HEK293 (cell line): ENCODE measurements around the gene MVB12B.

Experiments used
- CTCF ChIA-PET: fragments of 350-600 bp; formaldehyde crosslinking; extraction: SDS; loops from one replicate; lab custom pipeline; 2021; ENCODE audit warnings: antibody characterized with exemption; lab: Yijun Ruan, JAX
- POLR2A ChIA-PET: fragments of 300-600 bp; formaldehyde crosslinking; extraction: SDS; loops from one replicate; lab custom pipeline; 2020; ENCODE audit warnings: antibody characterized with exemption, inconsistent platforms; lab: Yijun Ruan, JAX
- H3K27ac ChIP-seq: fragments of 200-500 bp; sonication (Bioruptor generic); 2 replicates; pipeline ENCODE4 v1.5.1; 2014; ENCODE audit warnings: low read depth, low read length, control low read depth, inconsistent platforms; ENCODE audit errors: extremely low read depth
- H3K36me3 ChIP-seq, 2 experiments: fragments of 200-500 bp in 1 of 2; sonication (Bioruptor generic) in 1 of 2; 1 replicate in 1 of 2; 2 replicates in 1 of 2; pipeline ENCODE4 v1.5.1; 2014 to 2017; ENCODE audit warnings: inconsistent platforms in 2 of 2, low read length in 2 of 2; ENCODE audit not compliant: control insufficient read depth in 2 of 2, insufficient read depth in 1 of 2
- H3K4me1 ChIP-seq: fragments of 200-500 bp; sonication (Bioruptor generic); 2 replicates; pipeline ENCODE4 v1.5.1; 2014; ENCODE audit warnings: mild to moderate bottlenecking, low read length, inconsistent platforms; ENCODE audit not compliant: control insufficient read depth, insufficient read depth
- H3K4me3 ChIP-seq: 2 replicates; pipeline ENCODE4 v1.5.1; 2011; ENCODE audit warnings: low read depth, mild to moderate bottlenecking, control low read depth, low read length, moderate library complexity
- H3K9me3 ChIP-seq: fragments of 200-500 bp; sonication (Bioruptor generic); 2 replicates; pipeline ENCODE4 v1.5.1; 2014; ENCODE audit warnings: low read depth, low read length, inconsistent platforms; ENCODE audit not compliant: control insufficient read depth, insufficient read depth
- IKZF3 ChIP-seq: fragments of 450-650 bp; IDR thresholded peaks from 2 replicates; pipeline ENCODE4 v1.5.0; 2018; ENCODE audit warnings: missing biosample characterization, mild to moderate bottlenecking, missing genetic modification characterization, moderate library complexity
- KLF9 ChIP-seq: fragments of 450-650 bp; formaldehyde crosslinking; IDR thresholded peaks from 2 replicates; pipeline ENCODE4 v1.5.1; 2016; ENCODE audit warnings: missing biosample characterization, missing genetic modification characterization, low read depth
- MYNN ChIP-seq: fragments of 450-650 bp; formaldehyde crosslinking; IDR thresholded peaks from 2 replicates; pipeline ENCODE4 v1.5.1; 2016; ENCODE audit warnings: missing biosample characterization, missing genetic modification characterization, borderline replicate concordance
- SCRT1 ChIP-seq: fragments of 450-650 bp; formaldehyde crosslinking; IDR thresholded peaks from 2 replicates; pipeline ENCODE4 v1.5.1; 2016; ENCODE audit warnings: missing biosample characterization, missing genetic modification characterization, borderline replicate concordance
- ZFP37 ChIP-seq: fragments of 450-650 bp; formaldehyde crosslinking; IDR thresholded peaks from 2 replicates; pipeline ENCODE4 v1.5.1; 2016; ENCODE audit warnings: missing biosample characterization, missing genetic modification characterization
- ZNF146 ChIP-seq: fragments of 450-650 bp; formaldehyde crosslinking; IDR thresholded peaks from 2 replicates; pipeline ENCODE4 v1.5.1; 2016; ENCODE audit warnings: missing biosample characterization, missing genetic modification characterization
- ZNF221 ChIP-seq: fragments of 450-650 bp; formaldehyde crosslinking; IDR thresholded peaks from 2 replicates; pipeline ENCODE4 v1.5.1; 2017; ENCODE audit warnings: missing biosample characterization, missing genetic modification characterization, borderline replicate concordance
- ZNF324 ChIP-seq: fragments of 450-650 bp; formaldehyde crosslinking; IDR thresholded peaks from 2 replicates; pipeline ENCODE4 v1.5.1; 2016; ENCODE audit warnings: missing biosample characterization, missing genetic modification characterization
- ZNF354C ChIP-seq: fragments of 450-650 bp; formaldehyde crosslinking; IDR thresholded peaks from 2 replicates; pipeline ENCODE4 v1.5.1; 2016; ENCODE audit warnings: missing biosample characterization, missing genetic modification characterization, low read depth, borderline replicate concordance
- ZNF404 ChIP-seq: fragments of 450-650 bp; formaldehyde crosslinking; IDR thresholded peaks from 2 replicates; pipeline ENCODE4 v1.5.1; 2017; ENCODE audit warnings: missing biosample characterization, missing genetic modification characterization
- ZNF433 ChIP-seq: fragments of 450-650 bp; formaldehyde crosslinking; IDR thresholded peaks from 2 replicates; pipeline ENCODE4 v1.5.1; 2016; ENCODE audit warnings: missing biosample characterization, missing genetic modification characterization, low read depth
- ZNF610 ChIP-seq: fragments of 450-650 bp; formaldehyde crosslinking; IDR thresholded peaks from 2 replicates; pipeline ENCODE4 v1.5.1; 2016; ENCODE audit warnings: missing biosample characterization, missing genetic modification characterization, borderline replicate concordance
- ZNF654 ChIP-seq: fragments of 450-650 bp; formaldehyde crosslinking; IDR thresholded peaks from 2 replicates; pipeline ENCODE4 v1.5.1; 2016; ENCODE audit warnings: low read depth, missing biosample characterization, missing genetic modification characterization
- ZNF747 ChIP-seq: fragments of 450-650 bp; formaldehyde crosslinking; IDR thresholded peaks from 2 replicates; pipeline ENCODE4 v1.5.1; 2016; ENCODE audit warnings: missing biosample characterization, missing genetic modification characterization
- ZNF768 ChIP-seq: fragments of 450-650 bp; formaldehyde crosslinking; IDR thresholded peaks from 2 replicates; pipeline ENCODE4 v1.5.1; 2018; ENCODE audit warnings: missing biosample characterization, mild to moderate bottlenecking, missing genetic modification characterization
- TF ChIP-seq, protein P1 (sequence below): fragments of 450-650 bp; formaldehyde crosslinking; IDR thresholded peaks from 2 replicates; pipeline ENCODE4 v1.5.1; 2016; ENCODE audit warnings: missing biosample characterization, missing genetic modification characterization, low read depth
- TF ChIP-seq, protein P2 (sequence below): fragments of 450-650 bp; formaldehyde crosslinking; IDR thresholded peaks from 2 replicates; pipeline ENCODE4; 2016; ENCODE audit warnings: missing biosample characterization, missing genetic modification characterization
- TF ChIP-seq, protein P3 (sequence below): fragments of 450-650 bp; formaldehyde crosslinking; IDR thresholded peaks from 2 replicates; pipeline ENCODE4 v1.5.1; 2016; ENCODE audit warnings: missing biosample characterization, missing genetic modification characterization
- TF ChIP-seq, protein P4 (sequence below): fragments of 450-650 bp; formaldehyde crosslinking; IDR thresholded peaks from 2 replicates; pipeline ENCODE4 v1.5.1; 2017; ENCODE audit warnings: missing biosample characterization, mild to moderate bottlenecking, missing genetic modification characterization, moderate library complexity
- TF ChIP-seq, protein P5 (sequence below): fragments of 450-650 bp; formaldehyde crosslinking; IDR thresholded peaks from 2 replicates; pipeline ENCODE4 v1.5.1; 2016; ENCODE audit warnings: missing biosample characterization, missing genetic modification characterization, low read depth
- TF ChIP-seq, protein P6 (sequence below): fragments of 450-650 bp; formaldehyde crosslinking; IDR thresholded peaks from 2 replicates; pipeline ENCODE4 v1.5.1; 2016; ENCODE audit warnings: missing biosample characterization, missing genetic modification characterization

Gene MVB12B

DNA sequence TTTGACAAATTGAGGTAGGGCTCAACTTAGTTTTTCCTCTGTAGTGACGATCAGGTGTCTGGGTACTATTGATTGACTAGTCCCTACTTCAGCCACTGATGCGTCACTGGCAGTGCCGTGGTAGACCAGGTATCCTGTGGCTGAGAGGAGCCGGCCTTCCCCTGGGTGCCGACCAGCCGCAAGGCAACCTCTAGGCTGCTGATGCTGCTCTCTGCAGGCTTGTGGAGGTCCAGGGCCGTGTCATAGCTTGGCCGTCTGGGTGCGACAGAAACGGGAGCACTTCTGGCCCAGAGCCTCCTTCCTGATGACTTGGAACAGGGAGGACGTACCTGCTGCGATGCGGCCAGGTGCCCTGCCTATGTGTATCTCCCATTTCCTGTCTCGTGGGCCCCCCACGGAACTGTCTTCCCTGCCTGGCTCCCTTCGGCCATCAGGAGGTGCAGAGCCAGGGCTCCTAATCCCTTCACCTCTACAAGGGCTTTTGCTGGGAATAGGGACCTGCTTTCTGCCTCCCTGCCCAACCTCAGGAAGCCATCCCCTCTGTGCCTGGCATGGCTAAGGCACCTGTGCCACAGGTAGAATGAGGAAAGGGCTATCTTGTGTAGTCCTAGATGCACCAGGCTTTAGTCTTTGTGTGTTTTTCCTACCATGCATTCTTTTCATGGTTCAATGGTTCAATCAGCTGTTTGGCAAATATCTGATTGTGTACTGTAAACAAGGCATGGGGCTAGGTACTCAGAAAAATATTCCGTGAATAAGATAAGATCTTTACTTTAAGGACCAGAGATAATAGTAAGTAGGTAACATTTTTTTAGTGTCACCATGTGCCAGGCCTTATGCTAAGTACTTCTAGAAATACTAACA, 44.6 kb downstream of the MVB12B start (continued):
- TF ChIP-seq SCRT1: no peak
- TF ChIP-seq, protein P1, sequence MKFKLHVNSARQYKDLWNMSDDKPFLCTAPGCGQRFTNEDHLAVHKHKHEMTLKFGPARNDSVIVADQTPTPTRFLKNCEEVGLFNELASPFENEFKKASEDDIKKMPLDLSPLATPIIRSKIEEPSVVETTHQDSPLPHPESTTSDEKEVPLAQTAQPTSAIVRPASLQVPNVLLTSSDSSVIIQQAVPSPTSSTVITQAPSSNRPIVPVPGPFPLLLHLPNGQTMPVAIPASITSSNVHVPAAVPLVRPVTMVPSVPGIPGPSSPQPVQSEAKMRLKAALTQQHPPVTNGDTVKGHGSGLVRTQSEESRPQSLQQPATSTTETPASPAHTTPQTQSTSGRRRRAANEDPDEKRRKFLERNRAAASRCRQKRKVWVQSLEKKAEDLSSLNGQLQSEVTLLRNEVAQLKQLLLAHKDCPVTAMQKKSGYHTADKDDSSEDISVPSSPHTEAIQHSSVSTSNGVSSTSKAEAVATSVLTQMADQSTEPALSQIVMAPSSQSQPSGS (tag by site-specific recombination): no peak
- no peak for TF ChIP-seq ZNF654 (tag by site-specific recombination)
- TF ChIP-seq, protein P2, sequence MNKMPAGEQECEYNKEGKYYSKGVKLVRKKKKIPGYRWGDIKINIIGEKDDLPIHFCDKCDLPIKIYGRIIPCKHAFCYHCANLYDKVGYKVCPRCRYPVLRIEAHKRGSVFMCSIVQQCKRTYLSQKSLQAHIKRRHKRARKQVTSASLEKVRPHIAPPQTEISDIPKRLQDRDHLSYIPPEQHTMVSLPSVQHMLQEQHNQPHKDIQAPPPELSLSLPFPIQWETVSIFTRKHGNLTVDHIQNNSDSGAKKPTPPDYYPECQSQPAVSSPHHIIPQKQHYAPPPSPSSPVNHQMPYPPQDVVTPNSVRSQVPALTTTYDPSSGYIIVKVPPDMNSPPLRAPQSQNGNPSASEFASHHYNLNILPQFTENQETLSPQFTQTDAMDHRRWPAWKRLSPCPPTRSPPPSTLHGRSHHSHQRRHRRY (tag by site-specific recombination): no peak
- no peak for TF ChIP-seq KLF9 (tag by site-specific recombination)

DNA sequence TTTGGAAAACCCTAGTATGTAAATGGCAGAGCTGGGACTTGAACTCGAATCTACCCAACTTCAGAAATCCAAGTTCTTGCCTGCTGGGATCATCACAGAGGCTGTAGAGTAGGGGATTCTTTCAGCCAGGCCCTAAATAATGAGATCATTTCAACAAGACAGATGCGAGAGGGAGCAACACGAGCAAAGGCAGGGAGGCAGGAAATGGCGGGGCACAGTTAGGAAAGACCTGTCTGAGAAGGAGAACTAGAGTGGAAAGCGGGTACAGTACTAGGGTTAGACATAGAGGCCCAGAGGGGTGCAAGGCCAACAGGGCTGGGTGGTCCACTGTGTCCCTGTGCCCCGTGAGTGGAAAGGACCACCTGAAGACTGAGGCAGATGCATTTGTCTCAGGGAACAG, 46.1 kb downstream of the MVB12B start:
- H3K36me3 ChIP-seq: no peaks in the 10 kb centered on the region
- TF ChIP-seq ZNF610 (tag by site-specific recombination): no peak
- TF ChIP-seq, protein P3, sequence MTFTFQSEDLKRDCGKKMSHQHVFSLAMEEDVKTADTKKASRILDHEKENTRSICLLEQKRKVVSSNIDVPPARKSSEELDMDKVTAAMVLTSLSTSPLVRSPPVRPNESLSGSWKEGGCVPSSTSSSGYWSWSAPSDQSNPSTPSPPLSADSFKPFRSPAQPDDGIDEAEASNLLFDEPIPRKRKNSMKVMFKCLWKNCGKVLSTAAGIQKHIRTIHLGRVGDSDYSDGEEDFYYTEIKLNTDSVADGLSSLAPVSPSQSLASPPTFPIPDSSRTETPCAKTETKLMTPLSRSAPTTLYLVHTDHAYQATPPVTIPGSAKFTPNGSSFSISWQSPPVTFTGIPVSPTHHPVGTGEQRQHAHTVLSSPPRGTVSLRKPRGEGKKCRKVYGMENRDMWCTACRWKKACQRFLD: no peak
- TF ChIP-seq, protein P4, sequence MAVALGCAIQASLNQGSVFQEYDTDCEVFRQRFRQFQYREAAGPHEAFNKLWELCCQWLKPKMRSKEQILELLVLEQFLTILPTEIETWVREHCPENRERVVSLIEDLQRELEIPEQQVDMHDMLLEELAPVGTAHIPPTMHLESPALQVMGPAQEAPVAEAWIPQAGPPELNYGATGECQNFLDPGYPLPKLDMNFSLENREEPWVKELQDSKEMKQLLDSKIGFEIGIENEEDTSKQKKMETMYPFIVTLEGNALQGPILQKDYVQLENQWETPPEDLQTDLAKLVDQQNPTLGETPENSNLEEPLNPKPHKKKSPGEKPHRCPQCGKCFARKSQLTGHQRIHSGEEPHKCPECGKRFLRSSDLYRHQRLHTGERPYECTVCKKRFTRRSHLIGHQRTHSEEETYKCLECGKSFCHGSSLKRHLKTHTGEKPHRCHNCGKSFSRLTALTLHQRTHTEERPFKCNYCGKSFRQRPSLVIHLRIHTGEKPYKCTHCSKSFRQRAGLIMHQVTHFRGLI (tag by site-specific recombination): no peak
- TF ChIP-seq, protein P5, sequence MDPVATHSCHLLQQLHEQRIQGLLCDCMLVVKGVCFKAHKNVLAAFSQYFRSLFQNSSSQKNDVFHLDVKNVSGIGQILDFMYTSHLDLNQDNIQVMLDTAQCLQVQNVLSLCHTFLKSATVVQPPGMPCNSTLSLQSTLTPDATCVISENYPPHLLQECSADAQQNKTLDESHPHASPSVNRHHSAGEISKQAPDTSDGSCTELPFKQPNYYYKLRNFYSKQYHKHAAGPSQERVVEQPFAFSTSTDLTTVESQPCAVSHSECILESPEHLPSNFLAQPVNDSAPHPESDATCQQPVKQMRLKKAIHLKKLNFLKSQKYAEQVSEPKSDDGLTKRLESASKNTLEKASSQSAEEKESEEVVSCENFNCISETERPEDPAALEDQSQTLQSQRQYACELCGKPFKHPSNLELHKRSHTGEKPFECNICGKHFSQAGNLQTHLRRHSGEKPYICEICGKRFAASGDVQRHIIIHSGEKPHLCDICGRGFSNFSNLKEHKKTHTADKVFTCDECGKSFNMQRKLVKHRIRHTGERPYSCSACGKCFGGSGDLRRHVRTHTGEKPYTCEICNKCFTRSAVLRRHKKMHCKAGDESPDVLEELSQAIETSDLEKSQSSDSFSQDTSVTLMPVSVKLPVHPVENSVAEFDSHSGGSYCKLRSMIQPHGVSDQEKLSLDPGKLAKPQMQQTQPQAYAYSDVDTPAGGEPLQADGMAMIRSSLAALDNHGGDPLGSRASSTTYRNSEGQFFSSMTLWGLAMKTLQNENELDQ (tag by site-specific recombination): no peak
- no peak for TF ChIP-seq ZNF747 (tag by site-specific recombination)
- no peak for TF ChIP-seq ZNF324 (tag by site-specific recombination)
- TF ChIP-seq ZNF354C: no peak
- no peak for TF ChIP-seq ZNF433
- TF ChIP-seq IKZF3 (tag by site-specific recombination): no peak
- no peak for TF ChIP-seq ZNF146
- no peak for TF ChIP-seq ZNF768 (tag by site-specific recombination)
- TF ChIP-seq ZFP37: no peak
- TF ChIP-seq ZNF404 (tag by site-specific recombination): no peak
- TF ChIP-seq ZNF221 (tag by site-specific recombination): no peak
- no peak for TF ChIP-seq MYNN
- TF ChIP-seq, protein P6, sequence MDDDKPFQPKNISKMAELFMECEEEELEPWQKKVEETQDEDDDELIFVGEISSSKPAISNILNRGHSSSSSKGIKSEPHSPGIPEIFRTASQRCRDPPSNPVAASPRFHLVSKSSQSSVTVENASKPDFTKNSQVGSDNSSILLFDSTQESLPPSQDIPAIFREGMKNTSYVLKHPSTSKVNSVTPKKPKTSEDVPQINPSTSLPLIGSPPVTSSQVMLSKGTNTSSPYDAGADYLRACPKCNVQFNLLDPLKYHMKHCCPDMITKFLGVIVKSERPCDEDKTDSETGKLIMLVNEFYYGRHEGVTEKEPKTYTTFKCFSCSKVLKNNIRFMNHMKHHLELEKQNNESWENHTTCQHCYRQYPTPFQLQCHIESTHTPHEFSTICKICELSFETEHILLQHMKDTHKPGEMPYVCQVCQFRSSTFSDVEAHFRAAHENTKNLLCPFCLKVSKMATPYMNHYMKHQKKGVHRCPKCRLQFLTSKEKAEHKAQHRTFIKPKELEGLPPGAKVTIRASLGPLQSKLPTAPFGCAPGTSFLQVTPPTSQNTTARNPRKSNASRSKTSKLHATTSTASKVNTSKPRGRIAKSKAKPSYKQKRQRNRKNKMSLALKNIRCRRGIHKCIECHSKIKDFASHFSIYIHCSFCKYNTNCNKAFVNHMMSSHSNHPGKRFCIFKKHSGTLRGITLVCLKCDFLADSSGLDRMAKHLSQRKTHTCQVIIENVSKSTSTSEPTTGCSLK (tag by site-specific recombination): no peak
- CTCF ChIA-PET: interaction anchor here (0.7 kb wide), 1 partner anchor 70 kb away, joined by 3 read pairs; no protein-coding TSS in a partner anchor
- no peaks in the 10 kb centered on the region for H3K9me3 ChIP-seq
- POLR2A ChIA-PET: no interaction called here
- H3K4me1 ChIP-seq: peaks cover 7% of the 10 kb centered on the region
- no peak overlapping the region for H3K27ac ChIP-seq
- H3K4me3 ChIP-seq: no peak overlapping the region
